Measurements from ENCODE around the gene SYMPK.
"Not testable (repeated sequence)": the region's sequence is repeated elsewhere in the genome, so short reads cannot be mapped to it uniquely, and the experiment has no call there.

The SYMPK gene

DNA sequence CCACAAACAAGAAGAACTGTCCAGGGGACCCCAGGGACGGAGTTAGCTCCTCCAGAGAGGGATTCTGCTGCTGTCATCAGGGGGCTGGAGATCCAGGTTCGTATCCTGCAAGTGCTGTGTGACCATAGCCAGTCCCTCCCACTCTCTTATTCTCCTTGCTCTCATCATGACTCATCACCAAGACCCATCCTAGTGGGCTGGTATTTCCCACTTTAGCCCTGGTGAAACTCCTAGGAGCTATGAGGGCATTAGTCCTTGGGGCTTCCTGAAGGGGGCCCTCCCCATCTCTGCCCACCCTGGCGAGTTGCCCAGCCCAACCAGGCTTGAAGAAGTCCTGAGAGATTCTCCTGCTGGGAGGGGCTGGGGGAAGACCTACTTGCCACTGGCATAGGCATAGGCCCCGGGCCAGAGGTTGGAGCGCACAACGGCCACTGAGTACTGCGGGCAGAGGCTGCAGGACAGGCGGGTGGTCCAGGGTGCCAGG lies 62.8 kb downstream of the SYMPK start:
- DNase-seq: no peak

DNA sequence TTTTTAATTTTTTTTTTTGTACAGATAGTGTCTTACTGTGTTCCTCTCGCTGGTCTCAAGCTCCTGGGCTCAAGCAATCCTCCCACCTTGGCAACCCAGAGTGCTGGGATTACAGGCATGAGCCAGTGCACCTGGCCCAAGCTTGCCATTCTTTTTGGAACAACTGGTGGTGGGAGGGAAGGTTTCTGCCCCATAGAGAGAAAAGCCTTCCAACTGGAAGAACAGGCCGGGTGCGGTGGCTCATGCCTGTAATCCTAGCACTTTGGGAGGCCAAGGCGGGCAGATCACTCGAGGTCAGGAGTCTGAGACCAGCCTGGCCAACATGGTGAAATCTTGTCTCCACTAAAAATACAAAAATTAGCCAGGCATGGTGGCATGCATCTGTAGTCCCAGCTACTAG lies 63.4 kb downstream of the SYMPK start:
- DNase-seq: not testable (repeated sequence)

DNA sequence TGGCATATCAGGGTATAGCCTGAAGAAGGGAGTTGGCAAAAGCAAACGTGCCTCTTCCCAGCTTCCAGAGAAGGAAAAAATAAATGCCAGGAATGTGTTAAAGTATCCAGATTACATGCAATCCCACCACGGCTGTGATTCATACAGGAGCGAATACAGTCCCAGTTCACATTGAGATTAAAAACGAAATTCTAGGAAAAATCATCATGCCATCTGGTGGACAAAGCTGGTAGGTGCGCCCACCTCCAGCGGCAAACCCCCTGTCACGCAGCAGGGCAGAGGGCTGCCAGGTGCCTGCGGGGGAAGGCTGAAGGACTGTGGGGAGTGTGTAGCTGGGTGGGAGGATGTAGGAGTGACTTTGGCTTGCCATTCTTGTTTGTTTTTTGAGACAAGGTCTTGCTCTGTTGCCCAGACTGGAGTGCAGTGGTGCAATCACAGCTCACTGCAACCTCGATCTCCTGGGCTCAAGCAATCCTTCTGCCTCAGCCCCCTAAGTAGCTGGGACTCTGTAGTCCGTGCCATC lies 63.9 kb downstream of the SYMPK start:
- peak; percentile 76 for DNase-seq

DNA sequence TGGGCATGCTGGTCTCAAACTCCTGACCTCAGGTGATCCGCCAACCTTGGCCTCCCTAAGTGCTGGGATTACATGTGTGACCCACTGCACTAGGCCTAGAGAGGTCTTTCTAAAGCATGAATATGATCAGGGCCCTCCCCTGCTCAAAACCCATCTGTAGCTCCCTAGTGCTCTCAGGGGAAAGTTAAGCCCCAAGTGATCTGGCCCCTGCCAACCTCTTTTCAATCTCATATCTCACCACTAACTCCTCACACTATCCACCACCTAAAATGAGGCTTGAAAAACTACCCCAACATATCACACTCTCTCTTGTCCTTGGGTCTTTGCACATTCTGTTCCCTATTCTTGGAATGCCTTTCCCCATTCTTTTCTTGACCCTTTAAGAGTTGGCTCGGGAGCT lies 68.3 kb downstream of the SYMPK start:
- no peak for DNase-seq

DNA sequence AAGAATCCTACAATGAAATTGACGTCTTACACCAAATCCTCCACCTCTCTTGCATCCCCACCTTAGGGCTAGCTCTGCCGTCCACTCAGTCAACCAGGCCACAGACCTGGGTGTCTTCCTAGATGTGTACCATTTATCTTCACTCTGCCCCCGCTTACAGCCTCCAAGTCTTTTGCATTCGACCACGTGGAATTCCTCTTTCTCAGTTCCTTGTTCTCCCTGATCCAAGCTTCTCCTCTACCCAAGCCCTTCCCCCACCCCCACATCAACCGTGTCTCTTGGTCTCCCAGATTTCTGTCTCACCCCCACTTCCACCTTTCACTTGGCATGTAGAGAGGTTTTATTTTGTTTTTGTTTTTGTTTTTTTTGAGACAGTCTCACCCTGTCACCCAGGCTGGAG lies 69.1 kb downstream of the SYMPK start:
- no peak for DNase-seq

DNA sequence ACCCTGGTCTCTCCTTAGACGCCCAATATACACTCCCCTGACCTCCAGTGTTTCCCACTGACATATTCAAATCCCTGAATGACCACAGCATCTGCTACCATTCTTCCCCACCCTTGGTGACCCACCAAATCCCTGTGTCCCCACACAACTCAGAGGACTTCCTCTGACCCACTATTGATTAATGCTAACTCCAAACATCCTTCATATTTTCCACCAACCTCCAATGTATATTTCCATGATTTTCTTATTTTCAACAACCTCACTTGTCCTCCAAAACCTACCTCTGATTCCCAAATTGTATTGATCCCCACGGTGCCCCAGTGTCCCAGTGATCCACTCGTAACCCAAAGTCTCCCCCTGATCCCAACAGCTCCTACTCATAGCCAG lies 69.8 kb downstream of the SYMPK start:
- DNase-seq: no peak

DNA sequence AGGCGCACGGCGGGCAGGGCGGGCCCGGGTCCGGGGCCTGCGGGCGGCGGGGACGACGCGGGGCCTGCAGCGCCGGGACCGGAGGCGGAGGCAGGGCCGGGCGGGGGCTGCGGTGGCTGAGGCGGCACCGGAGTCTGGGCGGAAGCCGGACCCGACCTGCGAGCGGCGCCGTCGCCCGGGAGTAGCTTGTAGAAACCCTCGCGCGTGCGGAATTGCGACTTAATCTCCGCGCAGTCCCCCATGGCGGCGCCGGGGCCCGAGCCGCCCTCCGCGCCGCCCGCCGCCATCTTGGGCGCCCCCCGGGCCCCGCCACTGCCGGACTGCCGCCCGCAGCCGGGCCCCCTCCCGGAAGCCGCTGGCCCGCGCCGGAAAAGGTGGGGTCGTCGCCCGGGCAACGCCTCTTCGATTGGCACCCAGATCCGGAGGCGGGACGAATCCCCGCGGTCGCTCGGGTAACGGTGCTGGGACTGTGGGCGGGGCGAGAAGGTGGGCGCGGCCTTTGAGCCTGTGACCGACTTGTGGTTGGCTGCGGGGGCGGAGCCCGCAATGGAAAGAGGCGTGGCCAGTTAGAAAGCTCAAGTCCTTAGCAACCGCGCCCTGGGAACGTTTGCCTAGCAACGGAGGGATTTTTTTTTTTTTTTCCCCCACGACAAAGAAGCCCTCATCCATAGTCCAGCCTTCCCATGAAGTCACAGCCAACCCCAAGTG lies 70.3 kb downstream of the SYMPK start, which contains the start of gene DMWD:
TSS of gene DMWD (minus strand) at position 376 of the 708 bp plus-strand sequence. CDS start at position 287, 89 bp downstream.
- DNase-seq: peak; percentile 100

DNA sequence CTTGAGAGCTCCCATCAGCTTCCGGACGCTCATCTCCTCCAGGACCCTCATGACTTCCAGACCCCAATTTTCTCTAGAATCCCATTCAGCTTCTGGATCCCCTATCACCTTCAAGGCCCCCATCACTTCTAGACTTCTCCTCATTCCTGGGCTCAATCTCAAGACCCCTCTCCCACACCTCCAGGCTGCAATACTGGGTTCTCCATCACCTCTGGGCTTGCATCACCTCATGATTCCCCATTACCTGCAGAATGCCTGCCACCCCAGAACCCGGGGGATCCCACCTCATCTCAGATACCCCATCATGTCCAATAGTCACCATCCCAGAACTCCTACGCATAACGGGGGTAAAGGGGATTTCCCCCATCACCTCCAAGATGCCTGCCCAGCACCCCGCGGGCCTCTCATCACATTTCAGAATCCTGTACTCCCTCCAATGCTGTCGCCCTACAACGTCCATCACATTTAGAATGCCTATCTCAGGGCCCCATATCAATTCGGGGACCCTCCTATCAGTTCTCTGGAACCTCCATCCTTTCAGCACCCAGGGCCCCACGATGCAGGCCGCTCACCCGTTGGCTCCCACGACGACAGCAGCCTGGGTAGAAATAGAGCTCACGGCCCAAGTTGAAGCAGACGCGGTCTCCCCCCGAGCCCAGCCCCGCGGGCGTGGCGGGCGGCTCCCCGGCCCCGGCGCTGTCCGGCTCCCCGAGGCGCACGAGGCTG lies 71.0 kb downstream of the SYMPK start:
- peak; percentile 54 for DNase-seq

DNA sequence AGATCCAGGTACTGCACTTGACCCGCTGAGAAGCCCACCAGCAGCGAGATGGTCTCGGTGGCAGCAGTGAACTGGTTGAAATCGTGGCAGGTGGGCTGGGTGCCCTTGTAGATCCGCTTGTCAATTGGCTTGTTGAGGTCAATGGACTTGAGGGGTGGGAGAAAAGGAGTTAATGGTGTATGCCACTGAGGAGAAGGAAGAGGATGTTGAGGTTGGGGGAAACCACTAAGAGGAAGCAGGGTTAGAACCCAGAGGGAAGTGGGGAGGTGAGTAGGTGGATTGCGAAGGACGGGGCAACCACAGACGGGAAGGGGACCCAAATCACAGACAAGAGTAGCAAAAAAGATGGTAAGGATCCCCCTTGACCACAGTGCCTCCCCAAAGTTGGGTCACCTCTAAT lies 72.0 kb downstream of the SYMPK start:
- DNase-seq: peak; percentile 46

DNA sequence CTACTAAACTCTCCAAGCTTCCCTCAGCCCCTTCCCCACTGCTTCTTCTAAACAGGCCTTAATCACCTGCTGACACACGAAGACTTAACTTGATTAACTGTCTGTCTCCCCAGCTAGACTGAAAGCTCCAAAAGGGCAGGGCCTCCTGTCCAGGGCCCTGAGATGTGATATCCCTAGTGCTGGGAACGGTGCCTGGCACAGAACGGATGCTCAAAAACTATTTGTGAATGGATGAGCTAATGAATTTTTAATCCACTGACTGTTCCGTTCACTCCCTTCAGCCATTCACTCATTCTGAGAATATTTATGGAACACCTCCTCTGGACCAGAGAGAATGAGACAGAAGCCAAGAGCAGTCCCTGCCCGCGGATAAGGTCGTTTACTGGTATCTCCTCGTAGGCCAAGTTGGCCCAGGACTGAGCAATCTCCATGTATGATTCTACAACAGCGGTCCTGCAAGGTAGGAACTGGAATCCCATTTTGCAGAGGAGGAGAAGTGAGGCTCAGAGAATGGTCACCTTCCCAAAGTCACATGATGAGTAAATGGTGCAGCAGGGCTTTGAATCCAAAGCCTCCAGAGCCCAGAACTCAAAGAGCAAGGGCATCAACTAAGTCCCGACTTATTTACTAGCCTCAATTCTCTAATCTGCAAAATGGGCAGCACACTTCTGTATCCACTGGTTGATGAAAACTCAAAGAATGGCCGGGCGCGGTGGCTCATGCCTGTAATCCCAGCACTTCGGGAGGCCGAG lies 73.7 kb downstream of the SYMPK start:
- no peak for DNase-seq

DNA sequence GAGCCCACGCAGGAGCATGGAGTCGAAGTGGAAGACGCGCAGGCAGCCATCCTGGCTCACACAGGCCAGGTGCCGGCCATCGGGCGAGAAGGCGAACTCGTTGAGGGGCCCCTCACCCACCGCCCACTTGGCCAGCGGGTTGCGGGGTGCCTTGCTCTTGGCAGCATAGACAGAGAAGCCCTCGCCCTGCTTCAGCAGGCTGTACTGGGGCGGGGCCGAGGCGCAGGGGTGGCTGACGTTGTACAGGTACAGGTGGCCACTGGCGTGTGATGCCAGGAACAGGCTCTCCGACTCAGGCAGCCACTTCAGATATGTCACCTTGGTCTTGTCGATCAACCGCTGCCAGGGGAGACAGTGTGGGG lies 76.4 kb downstream of the SYMPK start:
- DNase-seq: no peak

DNA sequence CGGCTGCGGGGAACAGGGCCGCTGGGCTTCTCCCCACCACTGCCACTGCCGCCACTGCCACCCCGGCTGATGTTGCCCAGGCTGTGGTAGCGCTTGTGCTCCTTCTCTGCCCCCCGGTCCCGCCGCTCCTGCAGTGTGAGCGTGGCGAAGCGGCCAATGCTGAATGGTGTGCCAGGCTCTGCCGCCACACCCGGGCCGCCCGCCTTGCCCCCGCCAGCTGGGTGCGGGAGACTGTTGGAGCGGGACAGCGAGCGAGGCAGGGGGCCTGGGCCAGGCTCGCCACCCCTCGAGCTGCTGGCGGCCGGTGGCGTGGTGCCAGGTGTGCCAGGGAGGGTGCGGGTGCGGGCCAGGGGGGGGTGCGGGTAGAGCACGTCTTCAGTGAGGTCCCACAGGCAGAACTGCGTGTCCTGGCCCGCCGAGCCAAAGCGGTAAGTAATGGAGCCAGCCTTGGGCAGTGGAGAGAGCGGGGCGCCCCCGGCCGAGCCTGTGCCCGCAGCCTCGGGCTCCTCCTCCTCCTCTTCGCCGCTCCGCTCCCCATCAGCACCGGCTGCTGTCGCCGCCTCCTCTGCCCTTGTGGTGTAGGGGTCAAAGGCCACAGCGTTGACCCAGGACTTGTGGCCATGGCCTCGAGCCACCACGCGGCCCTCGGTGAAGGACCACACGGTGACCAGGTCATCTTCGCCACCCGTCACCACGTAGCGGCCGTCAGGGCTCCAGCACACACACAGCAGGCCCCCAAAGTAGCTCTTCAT lies 77.0 kb downstream of the SYMPK start:
- no peak for DNase-seq

DNA sequence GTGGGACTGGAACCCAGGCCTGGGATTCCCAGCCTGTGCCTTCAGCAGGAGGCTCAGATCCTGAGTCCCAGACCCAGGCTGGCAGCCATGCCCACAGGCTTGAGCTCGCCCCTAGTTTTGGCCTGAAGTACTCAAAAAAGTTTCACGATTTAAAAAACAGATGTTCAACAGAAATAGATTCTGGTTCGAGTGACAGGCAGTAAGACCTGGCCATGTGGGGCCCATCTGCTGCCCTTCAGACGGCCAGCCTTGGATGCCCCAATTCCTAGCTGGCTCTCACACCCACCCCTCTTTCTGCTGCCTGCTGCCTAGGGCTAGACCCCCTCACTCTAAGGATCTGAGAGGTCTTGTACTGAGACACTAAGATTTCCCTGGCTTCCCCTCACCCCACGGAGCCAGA lies 77.8 kb downstream of the SYMPK start:
- DNase-seq: no peak

DNA sequence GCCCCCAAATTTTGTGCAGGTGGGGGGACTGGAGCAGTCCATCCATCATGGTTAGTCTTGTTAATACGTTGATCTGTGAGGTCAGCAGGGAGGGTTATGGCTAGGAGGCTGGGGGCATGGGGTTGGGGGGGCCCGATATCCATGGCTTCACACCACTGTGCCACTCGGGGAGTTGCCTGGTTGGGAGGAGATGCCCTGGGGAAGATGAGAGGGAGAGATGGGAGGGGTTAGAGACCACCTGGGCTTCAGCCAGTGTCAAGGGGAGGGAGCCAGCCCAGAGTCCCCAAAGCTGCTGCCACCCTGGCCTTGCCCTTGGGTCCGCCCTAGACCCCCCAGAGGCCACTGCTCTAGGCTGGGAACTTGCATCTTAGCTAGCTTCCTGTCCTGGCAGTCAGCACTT lies 78.9 kb downstream of the SYMPK start:
- no peak for DNase-seq

DNA sequence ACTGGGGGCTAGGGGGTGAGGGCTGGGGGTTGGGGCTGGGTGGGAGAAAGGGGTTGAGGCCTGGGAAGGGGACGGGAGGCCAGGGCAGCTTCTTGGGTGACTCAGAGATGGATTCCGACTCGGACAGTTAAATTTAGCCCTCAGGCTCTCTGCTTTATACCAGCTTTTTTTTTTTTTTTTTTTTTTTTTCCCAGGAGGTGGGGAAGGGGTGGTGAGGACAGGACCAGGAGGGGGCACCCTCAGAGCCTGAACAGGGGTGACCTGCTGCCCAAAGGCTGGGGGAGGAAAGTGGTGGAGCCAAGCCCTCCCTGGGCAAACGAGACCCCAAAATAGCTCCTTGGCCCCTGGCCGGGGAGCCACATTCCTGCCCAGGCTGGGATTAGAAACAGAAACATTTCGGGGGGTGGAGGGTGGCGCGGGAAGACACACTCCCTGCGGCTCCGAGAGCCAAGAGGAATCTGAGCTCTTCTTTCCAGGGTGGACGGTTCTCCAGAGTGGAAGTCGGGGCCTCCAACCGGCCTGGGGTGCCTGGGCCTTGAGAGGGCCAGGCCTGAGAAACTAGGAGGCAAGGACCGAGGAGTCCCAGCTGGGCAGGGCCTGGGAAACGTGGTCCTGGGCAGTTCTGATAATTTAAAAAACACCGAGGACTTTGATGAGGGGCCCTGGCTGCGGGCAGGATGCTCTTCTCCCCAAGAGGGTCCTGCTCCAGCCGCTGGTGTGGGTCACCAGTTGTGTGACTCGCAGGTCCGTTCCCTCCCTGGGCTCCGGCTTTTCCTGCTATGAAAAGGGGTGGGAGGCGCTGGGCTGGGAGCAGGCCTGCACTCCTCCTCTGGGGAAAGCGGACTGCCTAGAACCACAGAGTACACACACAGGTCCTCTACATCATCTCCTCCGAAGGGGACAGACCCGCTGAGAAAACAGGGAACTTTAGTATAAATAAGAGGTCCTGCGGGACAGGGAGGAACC lies 79.8 kb downstream of the SYMPK start:
- no peak for DNase-seq

DNA sequence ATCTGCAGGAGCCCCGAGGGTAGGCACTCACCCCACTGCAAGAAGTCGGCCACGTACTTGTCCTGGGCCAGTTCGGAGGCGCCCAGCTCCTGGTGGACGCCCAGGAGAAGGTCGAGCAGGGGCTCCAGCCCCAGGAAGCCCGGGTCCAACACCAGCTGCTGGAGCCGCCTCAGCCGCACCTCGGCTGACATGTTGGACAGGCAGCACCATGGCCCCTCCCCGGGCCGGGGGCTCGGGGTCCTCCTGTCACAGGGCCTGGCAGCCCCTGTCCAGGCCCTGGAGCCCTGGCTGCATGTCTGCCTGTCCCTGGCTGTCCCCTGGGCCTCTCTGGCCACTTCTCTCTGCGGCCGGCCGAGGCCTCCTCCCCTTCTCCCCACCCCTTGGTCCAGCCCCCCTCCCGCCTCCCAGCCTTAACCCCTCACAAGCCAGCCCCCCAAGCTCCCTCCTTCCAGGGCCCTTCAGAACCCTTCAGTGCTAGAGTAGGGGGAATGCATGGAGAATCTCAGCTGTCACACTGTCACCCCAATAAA lies 80.7 kb downstream of the SYMPK start, which contains the start of gene DMPK:
TSS of gene DMPK (minus strand) at position 329 of the 530 bp plus-strand sequence. CDS start at position 191, 138 bp downstream.
- DNase-seq: no peak

DNA sequence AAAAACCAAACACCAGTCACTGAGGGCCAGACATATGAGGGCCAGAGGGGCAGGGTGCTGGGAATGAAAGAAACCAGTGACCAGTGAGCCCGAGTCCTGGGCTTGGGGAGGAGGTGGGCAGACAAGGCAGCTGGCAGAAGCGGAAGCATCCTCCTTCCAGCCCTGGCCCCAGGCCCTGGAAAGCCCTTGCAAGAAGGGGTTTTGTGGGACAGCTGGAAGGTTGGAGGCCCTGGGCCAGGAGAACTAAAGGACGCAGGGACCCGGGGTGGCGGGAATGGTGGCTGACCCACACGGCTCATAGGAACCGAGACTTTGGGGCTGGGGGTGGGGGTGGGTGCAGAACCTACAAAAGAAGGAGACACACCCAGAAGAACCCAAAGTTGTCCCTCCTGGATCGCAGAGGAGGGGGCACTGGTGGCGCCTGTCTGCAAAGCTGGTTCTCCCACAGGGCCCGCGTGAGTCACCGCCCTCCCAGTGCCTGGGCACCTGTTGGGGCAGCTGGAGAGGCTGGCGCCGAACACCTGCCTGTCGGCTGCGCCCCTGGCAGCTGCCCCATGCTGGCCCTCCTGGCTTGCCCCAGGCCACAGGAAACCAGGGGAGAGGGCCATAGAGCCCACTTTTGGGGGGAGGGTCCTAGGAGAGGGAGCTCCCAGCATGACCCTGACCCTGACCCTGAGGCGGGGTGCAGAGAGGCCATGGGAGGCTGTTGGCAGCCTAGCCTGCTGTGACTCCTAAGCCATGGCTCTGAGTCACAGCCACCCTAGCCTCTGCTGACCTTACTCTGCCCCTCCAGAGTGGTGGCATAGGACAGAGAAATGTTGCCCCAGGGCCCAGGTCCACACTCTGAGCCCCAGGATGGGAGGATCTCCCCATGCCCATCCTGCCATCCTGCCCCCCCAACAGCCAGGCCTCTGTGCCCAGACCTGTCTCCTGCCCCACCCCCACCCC lies 81.5 kb downstream of the SYMPK start:
- no peak for DNase-seq

DNA sequence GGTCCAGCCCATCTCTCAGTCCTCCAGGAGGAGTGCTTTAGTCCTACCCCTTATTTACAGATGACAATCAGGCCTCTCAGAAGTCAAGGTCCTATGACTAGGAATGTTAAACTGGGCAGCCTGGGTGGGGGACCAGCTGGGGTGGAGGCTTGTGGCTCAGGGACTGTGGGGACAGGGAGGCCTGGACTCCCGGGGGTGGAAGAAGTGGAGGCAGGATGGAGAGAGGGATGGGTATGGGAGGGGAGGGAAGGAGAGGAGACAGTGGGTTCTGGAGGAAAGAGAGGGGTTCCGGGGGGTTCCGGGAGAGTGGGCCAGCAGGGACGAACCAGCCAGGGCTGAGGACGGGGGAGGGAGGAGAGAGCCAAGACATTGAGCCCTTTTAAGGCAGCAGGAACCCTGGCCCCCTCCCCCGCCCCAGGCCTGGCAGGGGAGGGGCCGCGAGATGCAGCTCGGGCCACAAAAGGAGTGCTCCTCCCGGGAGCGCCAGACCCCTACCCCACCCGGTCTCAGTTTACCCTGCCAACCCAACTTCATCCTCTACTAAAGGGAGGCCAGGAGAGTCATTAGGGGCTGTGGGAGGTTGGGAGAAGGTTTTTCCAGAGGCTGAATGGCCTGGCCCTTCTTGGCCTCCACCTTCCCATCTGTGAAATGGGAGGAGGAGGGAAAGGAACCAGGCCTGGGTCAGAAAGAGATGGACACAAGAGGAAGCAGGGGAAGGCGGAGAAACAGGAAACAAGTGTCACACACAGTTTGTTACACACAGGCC lies 82.3 kb downstream of the SYMPK start:
- DNase-seq: no peak

DNA sequence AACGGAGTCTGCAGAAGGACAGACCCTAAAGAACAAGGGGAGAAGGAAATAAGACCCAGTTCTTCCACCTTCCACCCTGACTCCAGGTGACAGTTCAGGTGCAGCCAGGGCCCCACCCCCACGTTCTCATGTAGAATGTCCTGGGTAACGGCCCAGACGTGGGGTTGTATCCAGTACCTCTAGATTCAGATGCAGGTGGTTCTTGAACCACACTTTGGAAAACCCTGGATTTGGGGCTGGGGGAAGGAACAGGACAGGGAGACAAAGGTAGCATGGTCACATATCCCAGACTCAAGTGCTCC lies 82.8 kb downstream of the SYMPK start:
- no peak for DNase-seq

All from stimulated activated CD8-positive, alpha-beta memory T cell treated with anti-CD3 and anti-CD28 coated beads, Interleukin-4, amount 100 ng/mL, for 48 hours (primary cell).